Nephron progenitor cell (in vitro differentiated cells): ENCODE results near the gene PPM1A.

Experiments used
- DNase-seq: peaks from one replicate; pipeline ENCODE4 v3.0.0; 2021
- H3K27ac Mint-ChIP-seq: 2 replicates; pipeline ENCODE4 v1.8.0; 2021; ENCODE audit warnings: mild to moderate bottlenecking, moderate library complexity, mixed read lengths
- H3K27me3 Mint-ChIP-seq: 2 replicates; pipeline ENCODE4 v1.8.0; 2021; ENCODE audit warnings: mild to moderate bottlenecking, low read depth, mixed read lengths; ENCODE audit not compliant: poor library complexity
- H3K36me3 Mint-ChIP-seq: 2 replicates; pipeline ENCODE4 v1.8.0; 2021; ENCODE audit warnings: low read depth, mixed read lengths
- H3K4me1 Mint-ChIP-seq: 2 replicates; pipeline ENCODE4 v1.8.0; 2021; ENCODE audit warnings: mixed read lengths
- H3K4me3 Mint-ChIP-seq: 2 replicates; pipeline ENCODE4 v1.8.0; 2021; ENCODE audit warnings: mild to moderate bottlenecking, moderate library complexity, mixed read lengths
- H3K9me3 Mint-ChIP-seq: 2 replicates; pipeline ENCODE4 v1.8.0; 2021; ENCODE audit warnings: mild to moderate bottlenecking, moderate library complexity, mixed read lengths
- TF ChIP-seq, protein P1 (sequence below): fragments of 200-600 bp; sonication (generic); IDR thresholded peaks from 2 replicates; pipeline ENCODE4 v1.5.0; 2021; ENCODE audit warnings: antibody characterized with exemption

The PPM1A gene

DNA sequence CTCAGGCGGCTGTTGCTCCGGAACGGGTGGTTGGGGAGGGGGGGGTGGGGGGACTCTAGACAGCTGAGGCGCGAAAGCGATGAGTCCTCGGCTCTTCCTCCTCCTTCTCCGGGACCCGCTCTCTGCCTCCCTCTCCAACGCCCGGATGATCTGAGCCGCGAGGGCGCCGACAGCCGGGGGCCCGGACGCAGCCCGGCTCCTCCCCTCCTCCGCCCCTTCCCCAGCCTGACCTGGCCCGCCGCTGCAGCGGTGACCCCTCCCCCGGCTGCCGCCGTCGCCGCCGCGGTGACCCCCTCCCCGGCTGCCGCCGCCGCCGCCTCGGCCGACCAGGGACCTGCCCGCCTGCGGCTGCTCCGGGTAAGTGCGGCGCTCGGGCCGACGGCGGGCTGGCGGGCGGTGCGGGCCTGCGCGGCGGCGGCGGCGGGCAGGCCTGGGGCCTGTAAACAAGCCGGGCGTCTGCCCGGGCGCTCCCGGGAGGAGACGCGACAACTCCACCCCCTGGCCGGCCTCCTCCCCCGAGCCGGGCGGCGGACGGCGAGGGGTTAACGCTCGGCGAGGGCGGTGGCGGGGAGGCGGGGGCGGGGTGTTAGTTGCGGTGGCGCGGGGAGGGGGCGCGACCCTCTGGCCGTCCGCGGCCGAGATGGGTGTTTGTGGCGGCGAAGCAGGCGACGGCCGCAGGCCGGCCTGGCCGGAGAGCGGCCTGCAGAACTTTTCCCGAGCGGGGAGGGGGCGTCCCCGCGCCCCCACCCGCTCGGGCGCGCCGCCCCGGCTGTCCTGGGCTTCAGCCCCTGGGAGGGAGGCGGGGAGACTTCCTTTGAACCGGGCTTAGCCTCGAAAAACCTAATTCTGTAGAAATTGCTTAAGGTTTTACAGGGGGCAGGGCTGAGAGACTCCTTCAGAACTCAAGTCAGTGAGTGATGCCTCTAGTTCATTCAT lies 568 bp downstream of the PPM1A start:
- peak; percentile 85 for DNase-seq
- peak overlapping the region; percentile 96 for H3K4me3 Mint-ChIP-seq
- TF ChIP-seq, protein P1, sequence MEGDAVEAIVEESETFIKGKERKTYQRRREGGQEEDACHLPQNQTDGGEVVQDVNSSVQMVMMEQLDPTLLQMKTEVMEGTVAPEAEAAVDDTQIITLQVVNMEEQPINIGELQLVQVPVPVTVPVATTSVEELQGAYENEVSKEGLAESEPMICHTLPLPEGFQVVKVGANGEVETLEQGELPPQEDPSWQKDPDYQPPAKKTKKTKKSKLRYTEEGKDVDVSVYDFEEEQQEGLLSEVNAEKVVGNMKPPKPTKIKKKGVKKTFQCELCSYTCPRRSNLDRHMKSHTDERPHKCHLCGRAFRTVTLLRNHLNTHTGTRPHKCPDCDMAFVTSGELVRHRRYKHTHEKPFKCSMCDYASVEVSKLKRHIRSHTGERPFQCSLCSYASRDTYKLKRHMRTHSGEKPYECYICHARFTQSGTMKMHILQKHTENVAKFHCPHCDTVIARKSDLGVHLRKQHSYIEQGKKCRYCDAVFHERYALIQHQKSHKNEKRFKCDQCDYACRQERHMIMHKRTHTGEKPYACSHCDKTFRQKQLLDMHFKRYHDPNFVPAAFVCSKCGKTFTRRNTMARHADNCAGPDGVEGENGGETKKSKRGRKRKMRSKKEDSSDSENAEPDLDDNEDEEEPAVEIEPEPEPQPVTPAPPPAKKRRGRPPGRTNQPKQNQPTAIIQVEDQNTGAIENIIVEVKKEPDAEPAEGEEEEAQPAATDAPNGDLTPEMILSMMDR: no peak

DNA sequence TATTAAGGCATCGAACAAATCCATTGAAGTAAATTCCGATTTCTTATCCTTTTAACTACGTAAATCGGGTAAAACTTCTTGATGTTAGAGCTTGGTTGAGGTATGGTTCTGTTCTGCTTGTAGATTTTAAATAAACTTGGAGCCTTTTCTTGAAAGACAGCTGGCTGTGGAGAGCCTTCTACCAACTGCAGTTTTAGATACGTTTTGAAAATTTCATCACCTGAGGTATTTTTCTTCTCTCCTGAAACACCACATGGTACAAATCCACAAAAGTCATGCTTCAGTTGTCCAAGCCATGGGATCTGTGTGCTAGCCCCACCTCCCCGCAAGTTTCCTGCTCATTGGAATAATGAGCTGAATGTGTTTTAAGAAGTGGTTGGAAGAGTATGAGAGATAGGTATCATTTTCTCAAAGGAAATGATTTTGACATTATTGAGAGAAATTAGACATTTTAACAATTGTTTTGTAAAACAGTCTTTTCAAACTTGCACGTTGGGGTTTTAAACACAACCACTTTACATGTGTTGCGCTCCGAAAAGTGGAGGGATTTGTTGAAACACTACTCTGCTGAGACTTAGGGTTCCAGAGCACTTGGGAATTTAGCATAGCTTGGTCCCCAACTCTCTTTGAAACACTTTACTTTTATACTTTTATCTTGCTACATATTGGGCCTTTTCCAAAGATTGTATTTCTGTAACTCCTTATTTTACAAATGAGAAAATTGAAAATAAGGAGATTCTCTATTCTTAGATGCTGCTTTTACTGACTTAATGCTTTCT lies 1.4 kb downstream of the PPM1A start:
- Mint-ChIP-seq H3K4me1 (peaks cover 48% of the 10 kb centered on the region), H3K36me3 (peaks cover 23% of the 10 kb centered on the region), H3K4me3 (peak overlapping the region; percentile 96), H3K9me3 (peaks cover 4% of the 10 kb centered on the region), H3K27ac (peak overlapping the region; percentile 96), H3K27me3 (no peaks in the 10 kb centered on the region)
- peak; percentile 31 for DNase-seq
- TF ChIP-seq, protein P1: no peak

More for the DNA sequence above, 568 bp downstream of the PPM1A start:
- peaks cover 48% of the 10 kb centered on the region for H3K4me1 Mint-ChIP-seq
- peak overlapping the region; percentile 96 for H3K27ac Mint-ChIP-seq
- peaks cover 17% of the 10 kb centered on the region for H3K36me3 Mint-ChIP-seq
- H3K9me3 Mint-ChIP-seq: peaks cover 4% of the 10 kb centered on the region
- no peaks in the 10 kb centered on the region for H3K27me3 Mint-ChIP-seq

DNA sequence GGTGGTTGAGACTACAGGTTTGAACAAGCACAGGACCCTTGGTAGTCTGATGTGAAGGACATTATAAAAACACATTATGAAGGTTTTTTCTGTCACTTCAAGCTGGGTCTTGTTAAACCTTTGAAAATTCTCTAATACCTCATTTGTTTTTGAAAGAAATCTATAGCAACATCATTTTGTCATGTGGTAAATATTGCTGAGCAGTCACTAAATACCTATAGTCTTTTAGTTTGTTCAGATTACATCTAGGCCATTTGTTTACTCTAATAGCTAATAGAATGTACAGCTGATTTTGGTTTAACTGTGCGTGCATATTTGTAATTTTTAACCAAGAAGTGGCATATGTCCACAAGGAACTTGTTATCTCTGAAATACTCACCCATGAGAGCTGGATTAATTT lies 2.9 kb downstream of the PPM1A start:
- Mint-ChIP-seq H3K9me3 (peaks cover 7% of the 10 kb centered on the region), H3K4me1 (peaks cover 46% of the 10 kb centered on the region), H3K27ac (peak overlapping the region; percentile 92), H3K36me3 (peaks cover 27% of the 10 kb centered on the region), H3K27me3 (no peaks in the 10 kb centered on the region), H3K4me3 (peak overlapping the region; percentile 96)
- no peak for DNase-seq
- TF ChIP-seq, protein P1: no peak

DNA sequence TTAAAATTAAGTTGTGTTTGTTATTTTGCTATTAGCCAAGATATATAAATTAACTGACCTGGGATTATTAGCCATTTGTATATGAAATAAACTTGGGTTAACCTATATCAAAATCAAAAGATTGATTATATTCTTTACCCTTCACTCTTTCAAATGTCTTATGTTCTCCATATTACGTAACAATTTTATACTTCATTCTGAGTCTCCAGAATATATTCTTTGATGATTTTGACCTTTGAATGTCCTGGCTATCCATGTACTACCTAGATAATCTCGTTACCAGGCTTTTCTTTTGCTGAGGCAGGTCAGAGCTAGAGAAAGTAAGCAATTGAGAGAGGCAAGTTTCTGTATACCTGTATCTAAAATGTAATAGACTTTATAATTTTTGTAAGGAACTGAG lies 3.6 kb downstream of the PPM1A start:
- Mint-ChIP-seq H3K9me3 (peaks cover 7% of the 10 kb centered on the region), H3K36me3 (peaks cover 27% of the 10 kb centered on the region), H3K27ac (no peak overlapping the region), H3K4me1 (peaks cover 42% of the 10 kb centered on the region), H3K4me3 (peak overlapping the region; percentile 29), H3K27me3 (no peaks in the 10 kb centered on the region)
- no peak for DNase-seq
- TF ChIP-seq, protein P1: no peak

DNA sequence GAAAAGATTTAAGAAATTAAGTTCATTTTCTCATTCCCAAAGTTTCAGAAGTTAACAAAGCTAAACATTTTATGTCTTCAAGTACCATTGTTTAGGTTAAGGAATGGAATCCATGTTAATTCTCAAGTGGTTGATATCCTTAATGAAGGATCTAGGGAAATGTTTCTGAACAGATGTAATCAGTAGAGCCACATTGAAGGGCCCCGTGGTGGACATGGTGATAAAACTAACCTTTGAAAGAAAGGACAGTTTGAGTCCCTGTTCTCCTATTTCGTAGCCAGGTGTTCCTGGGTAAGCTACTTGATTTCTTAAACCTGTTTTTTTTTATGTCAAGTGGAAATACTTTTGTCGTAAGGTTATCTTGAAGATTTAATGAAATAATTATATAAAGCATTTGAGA lies 4.6 kb downstream of the PPM1A start:
- H3K27me3 Mint-ChIP-seq: no peaks in the 10 kb centered on the region
- peaks cover 33% of the 10 kb centered on the region for H3K4me1 Mint-ChIP-seq
- H3K4me3 Mint-ChIP-seq: no peak overlapping the region
- TF ChIP-seq, protein P1: no peak
- peaks cover 7% of the 10 kb centered on the region for H3K9me3 Mint-ChIP-seq
- no peak overlapping the region for H3K27ac Mint-ChIP-seq
- DNase-seq: no peak
- peaks cover 28% of the 10 kb centered on the region for H3K36me3 Mint-ChIP-seq
